MCF 10A (cell line): ENCODE results near the gene SUGCT. TPM values are rescaled to one million over a fixed set of nuclear protein-coding genes. Genes with fewer than 3 reads are reported as not detected.

Experiments used
- BruUV-seq: library from RNA; stranded (reverse); fragments of 400-500 nt; replicated peaks from 2 replicates; lab custom pipeline; 2021; lab: Mats Ljungman, UMichigan
- CTCF ChIA-PET: fragments of 300-600 bp; sonication (Branson Sonifier 250); formaldehyde crosslinking; extraction: SDS; loops from one replicate; lab custom pipeline; 2021; ENCODE audit warnings: antibody characterized with exemption, inconsistent platforms; lab: Yijun Ruan, JAX
- POLR2A ChIA-PET: fragments of 300-600, 350-650 bp; sonication (Branson Sonifier 250); formaldehyde crosslinking; extraction: SDS; loops from one replicate; lab custom pipeline; 2020; ENCODE audit warnings: antibody characterized with exemption, inconsistent platforms; lab: Yijun Ruan, JAX
- DNase-seq: peaks from one replicate; pipeline ENCODE4 v3.0.0-alpha.2; 2018; ENCODE audit not compliant: unreplicated experiment
- H3K27ac Mint-ChIP-seq: one replicate; pipeline ENCODE4 v1.8.0; 2022; ENCODE audit warnings: mild to moderate bottlenecking, low read depth, mixed read lengths; ENCODE audit not compliant: unreplicated experiment
- H3K27me3 Mint-ChIP-seq: one replicate; pipeline ENCODE4 v1.8.0; 2022; ENCODE audit warnings: mixed read lengths; ENCODE audit not compliant: insufficient read depth, unreplicated experiment
- H3K36me3 Mint-ChIP-seq: one replicate; pipeline ENCODE4 v1.8.0; 2022; ENCODE audit warnings: mild to moderate bottlenecking, moderate library complexity, mixed read lengths; ENCODE audit not compliant: insufficient read depth, unreplicated experiment
- H3K4me1 Mint-ChIP-seq: one replicate; pipeline ENCODE4 v1.8.0; 2022; ENCODE audit warnings: mixed read lengths; ENCODE audit not compliant: insufficient read depth, unreplicated experiment
- H3K4me3 Mint-ChIP-seq: one replicate; pipeline ENCODE4 v1.8.0; 2022; ENCODE audit warnings: mild to moderate bottlenecking, moderate library complexity, mixed read lengths; ENCODE audit not compliant: unreplicated experiment
- H3K9me3 Mint-ChIP-seq: one replicate; pipeline ENCODE4 v1.8.0; 2022; ENCODE audit warnings: mixed read lengths; ENCODE audit not compliant: unreplicated experiment
- intact Hi-C: fragments of 100-400 bp; cut with micrococcal nuclease; formaldehyde crosslinking; loops from 2 replicates; pipeline ENCODE4 v1.14.1; 2022
- total RNA-seq: library from RNA; stranded (reverse); gene quantifications from 2 replicates; pipeline ENCODE4 v1.2.3, GENCODE V29; 2022
- TF ChIP-seq, protein P1 (sequence below): fragments of 200-600 bp; IDR thresholded peaks from one replicate; pipeline ENCODE4 v1.8.0; 2022; ENCODE audit warnings: antibody characterized with exemption, mild to moderate bottlenecking; ENCODE audit not compliant: unreplicated experiment

Gene SUGCT
- total RNA-seq, 1 experiment from 2014 or later = 25.4 TPM

DNA sequence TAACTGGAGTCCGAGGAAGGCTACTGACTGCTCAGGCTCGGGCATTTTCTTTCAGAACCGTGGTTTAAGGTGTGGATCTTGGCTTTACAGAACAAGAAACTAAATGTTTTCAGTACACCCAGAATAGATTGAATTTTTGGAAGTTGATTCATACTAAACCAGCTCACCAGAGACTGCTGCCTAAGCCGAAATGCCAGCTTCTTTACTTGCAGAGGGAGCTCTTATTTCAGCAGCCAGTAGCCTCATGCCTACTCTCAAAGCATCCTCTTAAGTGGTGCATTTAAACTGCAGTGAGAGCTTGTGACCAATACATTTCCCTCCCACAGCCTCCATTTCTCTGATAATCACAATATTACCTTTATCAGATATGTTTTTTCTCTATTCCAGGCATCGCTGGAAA lies 615.1 kb downstream of the SUGCT start:
- POLR2A ChIA-PET = interaction anchor here (0.6 to 0.7 kb wide), 2 partner anchors 42 to 136 kb away, joined by 3 read pairs; no protein-coding TSS in a partner anchor
- CTCF ChIA-PET = interaction anchor here (0.5 to 1.1 kb wide), 2 partner anchors 14 to 424 kb away, joined by 4 read pairs; no protein-coding TSS in a partner anchor
- Mint-ChIP-seq H3K4me1 (peaks cover 17% of the 10 kb centered on the region), H3K36me3 (no peaks in the 10 kb centered on the region), H3K27me3 (no peaks in the 10 kb centered on the region), H3K9me3 (no peaks in the 10 kb centered on the region), H3K27ac (no peak overlapping the region), H3K4me3 (no peak overlapping the region)
- TF ChIP-seq, protein P1, sequence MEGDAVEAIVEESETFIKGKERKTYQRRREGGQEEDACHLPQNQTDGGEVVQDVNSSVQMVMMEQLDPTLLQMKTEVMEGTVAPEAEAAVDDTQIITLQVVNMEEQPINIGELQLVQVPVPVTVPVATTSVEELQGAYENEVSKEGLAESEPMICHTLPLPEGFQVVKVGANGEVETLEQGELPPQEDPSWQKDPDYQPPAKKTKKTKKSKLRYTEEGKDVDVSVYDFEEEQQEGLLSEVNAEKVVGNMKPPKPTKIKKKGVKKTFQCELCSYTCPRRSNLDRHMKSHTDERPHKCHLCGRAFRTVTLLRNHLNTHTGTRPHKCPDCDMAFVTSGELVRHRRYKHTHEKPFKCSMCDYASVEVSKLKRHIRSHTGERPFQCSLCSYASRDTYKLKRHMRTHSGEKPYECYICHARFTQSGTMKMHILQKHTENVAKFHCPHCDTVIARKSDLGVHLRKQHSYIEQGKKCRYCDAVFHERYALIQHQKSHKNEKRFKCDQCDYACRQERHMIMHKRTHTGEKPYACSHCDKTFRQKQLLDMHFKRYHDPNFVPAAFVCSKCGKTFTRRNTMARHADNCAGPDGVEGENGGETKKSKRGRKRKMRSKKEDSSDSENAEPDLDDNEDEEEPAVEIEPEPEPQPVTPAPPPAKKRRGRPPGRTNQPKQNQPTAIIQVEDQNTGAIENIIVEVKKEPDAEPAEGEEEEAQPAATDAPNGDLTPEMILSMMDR = no peak
- BruUV-seq = no TSS peak
- DNase-seq = no peak
- intact Hi-C loops = no loop called here

DNA sequence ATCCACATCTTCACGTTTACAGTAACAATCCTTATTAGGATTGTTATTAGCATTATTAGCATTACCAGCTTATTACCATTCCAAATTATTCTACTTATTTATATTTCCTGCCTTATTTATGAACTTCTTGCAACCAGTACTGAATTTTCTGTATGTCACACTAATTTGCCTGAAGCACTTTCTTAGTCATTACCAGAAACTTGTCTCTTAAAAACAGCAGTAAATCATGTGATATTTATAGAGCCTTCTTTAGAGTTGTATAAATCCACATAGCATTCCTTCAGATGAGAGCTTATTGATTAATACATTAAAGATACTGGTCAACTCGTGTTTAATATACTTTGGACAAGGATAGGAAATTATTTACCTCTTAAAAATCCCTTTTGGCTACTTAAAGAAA lies 618.6 kb downstream of the SUGCT start:
- no peaks in the 10 kb centered on the region for H3K9me3 Mint-ChIP-seq
- no peak for DNase-seq
- intact Hi-C loops = no loop called here
- no peaks in the 10 kb centered on the region for H3K36me3 Mint-ChIP-seq
- ChIA-PET CTCF (interaction anchor here (0.5 to 1.4 kb wide), 2 partner anchors 389 to 521 kb away, joined by 3 to 4 read pairs; no protein-coding TSS in a partner anchor), POLR2A (interaction anchor here (0.6 to 0.7 kb wide), 2 partner anchors 9 to 122 kb away, joined by 3 read pairs; no protein-coding TSS in a partner anchor)
- TF ChIP-seq, protein P1 = no peak
- peaks cover 12% of the 10 kb centered on the region for H3K4me1 Mint-ChIP-seq
- BruUV-seq = no TSS peak
- no peak overlapping the region for H3K27ac Mint-ChIP-seq
- H3K27me3 Mint-ChIP-seq = no peaks in the 10 kb centered on the region
- no peak overlapping the region for H3K4me3 Mint-ChIP-seq

DNA sequence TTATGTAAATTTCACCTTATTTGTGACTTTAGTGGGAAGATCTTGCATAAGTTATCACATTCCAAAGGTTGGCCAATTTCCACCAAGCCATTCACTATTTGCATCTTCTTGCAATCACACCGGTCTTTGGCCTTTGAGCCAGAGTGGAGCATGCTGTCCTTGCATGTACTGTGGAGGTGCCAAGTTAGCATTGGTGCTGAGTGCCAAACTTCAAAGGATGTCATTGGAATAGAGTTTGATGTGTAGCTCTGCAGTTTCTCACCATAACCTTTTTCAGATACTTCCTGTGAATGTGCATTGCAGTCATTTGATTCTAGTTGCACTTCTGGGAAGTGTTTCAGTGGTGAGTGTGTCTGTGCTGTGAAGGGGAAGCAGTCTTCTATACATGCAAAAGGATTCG lies 620.6 kb downstream of the SUGCT start:
- no peak for DNase-seq
- no peak overlapping the region for H3K4me3 Mint-ChIP-seq
- intact Hi-C loops = no loop called here
- TF ChIP-seq, protein P1 = no peak
- H3K27me3 Mint-ChIP-seq = no peaks in the 10 kb centered on the region
- H3K27ac Mint-ChIP-seq = no peak overlapping the region
- H3K9me3 Mint-ChIP-seq = no peaks in the 10 kb centered on the region
- H3K36me3 Mint-ChIP-seq = no peaks in the 10 kb centered on the region
- ChIA-PET POLR2A (no interaction called here), CTCF (interaction anchor here (1.3 kb wide), 1 partner anchor 8 kb away, joined by 4 read pairs; no protein-coding TSS in a partner anchor)
- H3K4me1 Mint-ChIP-seq = peaks cover 6% of the 10 kb centered on the region
- BruUV-seq = no TSS peak

DNA sequence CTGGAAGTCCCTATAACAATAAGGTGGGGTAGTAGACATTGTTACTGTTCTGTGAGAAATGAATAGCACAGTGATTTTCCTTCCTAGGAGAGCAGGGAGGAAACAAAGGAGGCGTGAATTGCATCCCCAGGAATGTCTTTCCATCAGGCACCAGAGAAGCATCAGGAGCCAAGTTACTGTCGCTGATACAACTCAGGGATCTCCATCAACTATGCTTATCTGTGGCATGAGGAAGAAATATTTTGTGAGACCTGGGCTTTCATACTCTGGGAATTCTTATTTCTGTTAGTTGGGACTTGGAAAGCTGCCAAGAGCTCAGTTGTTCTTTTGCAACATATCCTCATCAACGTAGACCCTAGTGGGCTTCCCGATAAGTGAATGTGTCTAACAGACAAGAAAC lies 622.3 kb downstream of the SUGCT start:
- ChIA-PET CTCF (interaction anchor here (0.6 kb wide), 2 partner anchors 314 to 355 kb away, joined by 3 read pairs; no protein-coding TSS in a partner anchor), POLR2A (no interaction called here)
- Mint-ChIP-seq H3K27ac (no peak overlapping the region), H3K36me3 (no peaks in the 10 kb centered on the region), H3K4me3 (no peak overlapping the region), H3K9me3 (no peaks in the 10 kb centered on the region), H3K4me1 (peaks cover 6% of the 10 kb centered on the region), H3K27me3 (no peaks in the 10 kb centered on the region)
- intact Hi-C loops = no loop called here
- BruUV-seq = no TSS peak
- DNase-seq = no peak
- TF ChIP-seq, protein P1 = no peak
